HG03039 (cell line): ENCODE measurements around the gene CDH23.

Source experiments
- ATAC-seq: cut with Tn5 transposase; IDR thresholded peaks from one replicate; pipeline ENCODE4 v1.9.1; 2021; ENCODE audit warnings: mild to moderate bottlenecking, moderate library complexity; ENCODE audit not compliant: unreplicated experiment

CDH23 gene

DNA sequence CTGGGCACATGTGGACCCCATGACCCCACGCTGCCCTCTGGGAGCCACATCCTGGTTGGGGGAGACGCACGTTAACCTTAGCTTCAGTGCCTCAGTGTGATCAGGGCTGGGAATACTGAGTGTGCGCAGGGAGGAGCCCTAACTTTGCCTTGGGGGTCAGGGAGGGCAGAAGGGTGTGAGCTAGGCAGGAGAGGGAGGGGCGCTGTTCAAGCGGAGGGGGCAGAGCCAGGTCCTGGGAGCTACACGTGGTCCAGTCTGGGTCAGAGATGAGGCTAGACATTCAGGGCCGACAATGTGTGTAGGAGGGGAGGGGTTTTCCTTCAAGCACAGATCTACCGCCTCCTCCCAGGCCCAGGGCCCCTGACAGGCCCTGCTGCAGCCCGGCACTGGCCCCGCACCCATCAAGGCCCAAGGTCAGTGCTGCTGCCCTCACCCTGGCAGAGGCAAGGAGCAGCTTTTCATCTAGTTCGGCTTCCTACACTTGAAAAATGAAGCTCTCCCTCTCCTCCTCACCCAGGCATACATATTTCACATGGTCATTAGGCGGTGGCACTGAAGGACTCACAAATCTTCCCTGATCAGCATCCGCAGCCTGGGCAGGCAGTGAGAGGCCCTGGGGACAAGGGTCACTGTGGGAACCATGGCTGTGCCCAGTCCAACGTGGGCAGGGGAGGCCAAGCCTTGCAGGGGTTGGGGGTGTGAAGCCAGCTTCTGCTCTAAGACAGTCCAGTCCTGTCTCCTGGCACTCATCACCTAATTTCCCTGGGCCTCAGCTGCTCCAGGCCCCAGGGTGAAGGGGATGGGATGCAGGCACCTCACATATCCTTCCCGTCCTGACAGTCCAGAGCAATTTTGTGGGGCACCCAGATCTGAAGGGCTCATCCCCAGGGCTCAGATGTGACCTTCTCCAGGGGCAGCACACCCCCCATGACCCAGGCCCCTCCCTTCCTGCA is 275.6 kb downstream of the CDH23 start:
- ATAC-seq: no peak

DNA sequence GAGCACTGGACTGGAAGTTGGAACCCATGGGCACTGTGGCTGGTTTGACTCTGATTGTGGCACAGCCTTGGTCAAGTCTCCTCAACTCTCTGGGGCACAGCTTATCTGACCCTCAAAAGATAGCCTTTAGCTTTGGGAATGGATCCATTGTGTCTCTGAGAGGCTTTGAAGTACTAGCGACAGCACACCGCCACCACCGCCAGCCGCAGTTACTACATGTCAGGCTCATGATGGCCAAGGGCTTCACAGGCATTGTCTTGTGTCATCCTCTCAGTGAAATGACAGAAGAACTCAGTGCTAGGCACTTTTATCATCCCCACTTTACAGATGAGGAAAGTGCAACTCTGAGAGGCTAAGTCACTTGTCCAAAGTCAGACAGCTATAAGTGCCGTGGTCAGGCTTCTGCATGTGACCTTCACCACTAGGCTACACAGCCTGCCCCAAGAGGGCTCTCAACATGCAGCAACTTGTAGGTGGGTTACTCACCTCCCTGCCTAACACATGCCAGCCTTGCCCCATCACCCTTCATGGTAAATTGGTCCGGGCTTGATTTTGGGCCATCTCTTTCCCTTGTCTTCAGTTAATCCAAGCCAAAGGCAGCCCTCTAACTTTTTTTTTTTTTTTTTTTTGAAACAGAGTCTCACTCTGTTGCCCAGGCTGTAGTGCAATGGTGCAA is 278.7 kb downstream of the CDH23 start:
- ATAC-seq: no peak

DNA sequence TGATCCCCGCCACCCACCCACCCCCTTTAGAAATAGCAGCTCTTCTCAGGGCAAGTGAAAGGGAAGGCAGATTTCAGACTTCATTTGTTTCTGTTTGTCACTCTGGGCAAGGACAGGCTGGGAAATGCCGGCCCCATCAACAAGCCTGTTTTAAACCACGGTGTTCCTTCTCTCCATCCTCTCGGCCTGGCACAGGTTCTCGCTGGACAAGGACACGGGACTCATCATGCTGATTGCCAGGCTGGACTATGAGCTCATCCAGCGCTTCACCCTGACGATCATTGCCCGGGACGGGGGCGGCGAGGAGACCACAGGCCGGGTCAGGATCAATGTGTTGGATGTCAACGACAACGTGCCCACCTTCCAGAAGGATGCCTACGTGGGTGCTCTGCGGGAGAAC is 280.5 kb downstream of the CDH23 start:
- ATAC-seq: no peak

DNA sequence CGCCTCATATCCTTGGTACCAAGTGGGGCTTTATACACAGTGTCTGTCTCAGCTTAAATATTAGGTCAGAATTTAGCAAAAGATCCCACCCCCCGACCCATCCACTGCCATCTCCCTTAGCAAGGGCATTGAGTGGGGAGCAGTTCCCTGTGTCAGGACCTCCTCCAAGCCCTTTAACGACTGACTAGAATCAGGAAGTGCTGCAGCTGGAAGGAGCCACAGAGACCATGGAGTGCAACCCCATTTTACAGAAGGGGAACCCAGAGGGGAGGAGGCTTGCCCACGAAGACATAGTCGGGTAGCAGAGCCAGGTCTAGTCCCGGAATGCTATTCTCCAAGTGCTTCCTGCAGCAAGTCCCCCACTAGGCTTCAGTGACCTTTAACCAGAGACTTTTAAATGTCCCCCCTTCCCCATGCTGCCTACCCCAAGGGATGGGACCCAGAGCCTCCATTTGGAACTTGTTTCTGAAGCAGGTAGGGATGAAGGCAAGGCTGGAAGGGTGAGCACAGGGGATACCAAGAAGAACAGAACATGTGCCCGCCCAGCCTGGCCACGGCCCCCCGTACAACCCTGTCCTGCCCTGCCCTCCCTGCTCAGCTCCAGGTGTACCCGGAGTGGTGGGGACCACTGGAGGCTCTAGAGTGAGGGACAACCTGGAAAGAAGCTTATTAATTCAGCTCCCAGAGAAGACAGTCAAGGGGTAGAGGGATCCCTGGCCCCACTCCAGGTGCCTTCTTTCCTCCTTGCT is 281.5 kb downstream of the CDH23 start:
- ATAC-seq: no peak

DNA sequence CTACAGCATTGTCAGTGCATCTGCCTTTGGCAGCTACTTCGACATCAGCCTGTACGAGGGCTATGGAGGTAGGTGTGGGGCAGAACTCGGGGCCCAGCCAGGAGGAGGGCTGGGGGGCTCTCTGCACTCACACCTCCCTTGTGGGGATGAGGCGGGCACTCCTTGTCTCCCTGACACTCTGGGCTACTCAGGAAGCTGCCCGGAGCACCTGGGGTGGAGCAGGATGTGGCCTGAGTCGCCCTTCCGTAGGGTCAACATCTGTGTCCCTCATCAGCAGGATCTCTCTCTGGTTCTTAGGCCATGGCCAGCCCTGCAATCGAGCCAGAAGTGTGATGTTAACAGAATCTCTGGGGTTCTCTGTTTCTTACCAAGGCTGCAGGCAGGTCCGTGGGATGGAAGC is 282.7 kb downstream of the CDH23 start:
- no peak for ATAC-seq

DNA sequence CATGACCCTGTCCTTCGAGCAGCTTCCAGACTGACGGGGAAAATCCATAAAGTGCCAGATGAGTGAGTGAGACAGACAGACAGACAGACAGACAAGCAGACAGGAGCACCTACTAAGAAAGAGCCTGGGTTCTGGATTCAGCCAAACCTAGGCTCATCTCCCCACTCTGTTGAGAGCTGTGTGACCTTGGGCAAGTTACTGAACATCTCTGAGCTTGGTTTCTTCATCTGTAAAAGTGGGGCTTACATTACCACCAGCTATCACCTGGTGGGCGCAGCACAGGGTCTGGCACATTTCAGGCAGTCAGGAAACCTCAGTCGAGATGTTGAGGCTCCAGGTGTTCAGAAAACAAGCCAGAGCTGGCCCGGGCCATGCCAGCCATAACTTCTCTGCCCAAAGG is 285.3 kb downstream of the CDH23 start:
- no peak for ATAC-seq

DNA sequence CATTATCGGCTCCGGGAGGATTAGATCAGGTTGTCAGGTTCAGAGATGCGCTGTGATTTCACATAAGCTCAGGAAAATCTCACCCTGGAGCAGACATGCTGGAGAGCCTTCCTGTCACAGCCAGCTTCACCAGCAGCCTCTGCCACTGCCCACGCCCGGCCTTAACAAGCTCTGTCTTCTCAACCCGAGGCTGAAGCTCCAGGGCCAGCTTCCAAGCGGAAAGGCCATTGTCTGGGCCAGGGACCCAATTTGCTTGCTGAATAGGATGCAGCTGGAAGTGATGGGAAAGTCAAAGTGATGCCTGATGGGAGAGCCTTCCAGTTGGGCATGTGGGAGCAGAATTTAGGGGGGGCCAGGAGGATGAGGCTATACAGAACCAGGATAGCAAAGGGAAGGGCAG is 286.6 kb downstream of the CDH23 start:
- no peak for ATAC-seq

DNA sequence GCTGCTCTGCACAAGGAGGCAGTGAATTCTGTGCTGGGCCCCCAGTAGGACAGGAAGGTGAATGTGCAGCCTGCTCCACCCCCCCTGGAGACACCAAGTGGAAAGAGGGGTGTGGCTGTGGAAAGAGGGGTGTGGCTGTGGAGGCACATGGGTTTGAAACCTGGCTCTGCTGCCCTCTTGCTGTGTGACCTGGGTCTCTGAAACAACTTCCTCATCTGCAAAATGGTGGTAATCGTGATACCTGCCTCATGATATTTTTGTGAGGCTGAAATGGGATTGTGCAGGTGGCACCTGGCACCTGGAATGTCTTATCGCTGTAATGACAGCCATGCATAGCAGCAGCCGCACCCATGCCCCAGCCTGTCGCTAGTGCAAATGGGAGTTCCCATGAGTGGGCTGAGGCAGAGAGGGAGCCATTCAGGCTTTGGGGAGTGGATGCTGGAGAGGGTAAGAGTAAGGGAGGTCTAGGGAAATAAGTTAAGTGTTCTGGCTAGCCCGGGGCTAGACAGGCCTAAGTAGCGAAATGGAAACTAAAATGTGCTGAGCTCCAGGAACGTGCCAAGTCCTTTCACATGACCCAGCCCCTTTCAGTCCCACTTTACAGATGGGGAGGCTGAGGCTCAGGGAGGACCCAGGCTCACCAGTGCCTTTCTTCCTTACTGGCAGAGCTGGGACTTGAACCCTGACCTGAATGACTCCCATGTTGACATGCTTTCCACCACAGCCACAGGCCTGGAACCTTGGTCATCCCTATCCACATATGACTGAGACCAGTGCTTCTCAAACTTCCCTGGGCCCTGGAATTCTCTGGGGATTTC is 287.8 kb downstream of the CDH23 start:
- ATAC-seq: no peak

DNA sequence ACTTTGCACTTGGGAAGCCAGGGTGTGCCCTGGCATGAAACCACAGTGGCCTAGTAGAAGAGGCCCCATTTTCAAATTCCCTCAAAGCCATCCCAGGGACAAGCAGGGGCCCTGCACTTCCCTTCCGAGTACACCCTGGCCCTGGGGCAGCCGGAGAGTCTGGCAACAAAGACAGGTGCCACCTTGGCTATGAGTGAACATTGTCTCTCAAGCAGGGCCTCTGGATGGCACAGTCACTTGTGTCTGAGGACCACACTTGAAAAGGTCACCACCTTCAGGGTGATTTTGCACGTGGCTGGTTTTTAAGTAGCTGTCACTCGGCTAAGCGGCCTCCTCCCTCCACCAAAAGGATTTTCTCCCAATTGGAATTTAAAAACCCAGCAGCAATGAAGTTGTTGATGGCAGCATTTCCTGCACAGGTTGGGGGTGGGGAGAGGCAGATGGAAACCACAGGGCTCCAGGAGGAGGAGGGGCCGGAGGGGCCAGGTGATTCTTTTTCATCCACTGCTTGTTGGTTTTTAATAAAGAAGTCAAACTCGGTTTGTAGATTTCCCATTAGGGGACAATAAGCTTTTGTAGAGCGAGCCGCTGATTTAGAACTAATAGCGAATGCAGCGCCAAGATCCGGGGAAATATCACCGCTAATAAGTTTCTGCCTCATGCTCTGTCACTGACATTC is 289.0 kb downstream of the CDH23 start:
- no peak for ATAC-seq

DNA sequence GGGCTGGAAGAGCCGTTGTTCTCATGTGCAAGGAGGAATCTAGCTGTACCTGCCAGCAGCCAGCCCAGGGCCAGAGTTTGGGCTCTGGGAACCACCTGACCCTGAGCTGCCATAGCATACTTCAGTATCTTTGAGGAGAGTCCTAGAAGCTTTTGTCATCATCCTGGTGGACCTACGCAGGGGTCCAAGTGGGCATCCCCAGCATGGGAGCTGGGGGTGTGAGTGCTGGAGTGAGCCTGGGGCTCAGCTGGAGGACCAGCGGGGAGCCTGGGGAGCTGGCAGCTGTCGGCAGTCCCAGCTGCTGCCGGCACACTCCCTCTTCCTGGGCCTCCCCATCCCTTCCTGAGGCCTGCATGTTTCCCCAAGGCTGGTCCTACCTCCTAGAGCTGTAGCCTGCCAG is 290.4 kb downstream of the CDH23 start:
- no peak for ATAC-seq

DNA sequence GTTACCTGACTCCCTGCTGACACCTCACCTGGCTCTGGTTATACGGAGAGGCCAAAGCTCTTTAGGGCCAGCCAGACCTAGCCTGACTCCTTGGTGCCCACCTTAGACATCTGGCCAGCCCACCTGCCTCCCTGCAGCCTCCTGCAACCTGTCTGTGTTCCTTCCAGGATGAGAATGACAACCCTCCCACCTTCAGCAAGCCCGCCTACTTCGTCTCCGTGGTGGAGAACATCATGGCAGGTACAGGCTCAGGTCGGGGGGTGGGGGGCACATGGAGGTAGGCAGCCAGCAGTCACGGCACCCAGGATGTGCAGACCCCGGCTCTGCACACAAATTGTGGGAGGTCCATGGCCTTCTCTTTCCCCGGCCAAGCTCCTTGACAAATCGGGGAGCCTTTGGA is 290.8 kb downstream of the CDH23 start:
- no peak for ATAC-seq

DNA sequence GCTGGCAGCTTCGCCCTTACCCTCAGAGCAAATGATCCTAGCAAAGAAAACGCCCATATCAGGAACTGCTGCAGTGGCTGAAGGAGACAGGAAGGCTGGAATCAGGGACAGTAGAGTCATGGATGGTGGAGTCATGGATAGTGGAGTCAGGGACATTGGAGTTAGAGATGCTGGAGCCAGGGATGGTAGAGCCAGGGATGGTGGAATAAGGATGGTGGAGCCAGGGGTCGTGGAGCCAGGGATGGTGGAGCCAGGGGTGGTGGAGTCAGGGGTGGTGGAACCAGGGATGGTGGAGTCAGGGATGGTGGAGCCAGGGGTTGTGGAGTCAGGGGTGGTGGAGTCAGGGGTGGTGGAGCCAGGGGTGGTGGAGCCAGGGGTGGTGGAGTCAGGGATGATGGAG is 291.5 kb downstream of the CDH23 start:
- no peak for ATAC-seq

DNA sequence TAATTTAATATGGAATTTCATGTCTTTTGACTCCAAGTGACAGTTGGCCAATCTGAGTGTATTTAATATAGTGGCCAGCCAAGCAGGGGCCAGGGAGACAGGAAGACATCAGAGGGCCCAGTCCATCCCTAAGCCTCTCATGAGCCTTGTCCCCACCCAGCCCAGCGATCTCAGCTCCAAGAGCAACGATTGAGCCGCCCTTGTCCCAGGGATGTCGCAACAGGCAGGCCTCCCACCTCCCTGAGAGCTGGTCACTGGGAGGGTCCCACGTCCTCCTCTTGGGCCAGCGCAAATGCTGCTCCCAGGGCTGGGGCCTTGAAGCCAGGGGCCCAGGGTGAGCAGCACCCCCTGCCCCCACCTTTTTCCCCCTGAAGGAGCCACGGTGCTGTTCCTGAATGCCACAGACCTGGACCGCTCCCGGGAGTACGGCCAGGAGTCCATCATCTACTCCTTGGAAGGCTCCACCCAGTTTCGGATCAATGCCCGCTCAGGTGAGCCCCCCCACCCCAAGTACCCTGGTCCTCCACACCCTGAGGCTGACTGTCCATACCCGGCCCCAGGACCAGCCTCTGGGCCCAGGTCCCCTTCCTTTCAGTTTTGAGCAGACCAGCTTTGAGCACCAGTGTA is 293.5 kb downstream of the CDH23 start:
- no peak for ATAC-seq

DNA sequence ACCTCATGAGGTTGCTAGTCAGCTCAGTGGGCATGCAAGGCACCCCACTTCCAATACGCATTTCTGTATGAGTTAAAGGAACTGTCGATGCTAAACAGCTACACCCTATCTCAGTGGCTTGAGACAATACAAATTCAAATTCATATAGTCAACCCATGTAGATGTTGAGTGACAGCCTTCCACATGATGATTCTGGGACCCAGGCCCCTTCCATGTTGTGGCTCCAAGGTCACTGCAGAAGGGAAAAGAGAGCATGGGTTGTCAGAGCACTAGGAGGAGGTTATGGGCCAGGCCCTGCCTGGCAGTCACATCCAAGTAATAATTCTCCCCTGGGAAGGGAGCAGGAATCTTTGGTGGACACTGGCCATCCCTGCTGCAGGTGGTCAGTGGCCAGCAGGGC is 294.7 kb downstream of the CDH23 start:
- no peak for ATAC-seq

DNA sequence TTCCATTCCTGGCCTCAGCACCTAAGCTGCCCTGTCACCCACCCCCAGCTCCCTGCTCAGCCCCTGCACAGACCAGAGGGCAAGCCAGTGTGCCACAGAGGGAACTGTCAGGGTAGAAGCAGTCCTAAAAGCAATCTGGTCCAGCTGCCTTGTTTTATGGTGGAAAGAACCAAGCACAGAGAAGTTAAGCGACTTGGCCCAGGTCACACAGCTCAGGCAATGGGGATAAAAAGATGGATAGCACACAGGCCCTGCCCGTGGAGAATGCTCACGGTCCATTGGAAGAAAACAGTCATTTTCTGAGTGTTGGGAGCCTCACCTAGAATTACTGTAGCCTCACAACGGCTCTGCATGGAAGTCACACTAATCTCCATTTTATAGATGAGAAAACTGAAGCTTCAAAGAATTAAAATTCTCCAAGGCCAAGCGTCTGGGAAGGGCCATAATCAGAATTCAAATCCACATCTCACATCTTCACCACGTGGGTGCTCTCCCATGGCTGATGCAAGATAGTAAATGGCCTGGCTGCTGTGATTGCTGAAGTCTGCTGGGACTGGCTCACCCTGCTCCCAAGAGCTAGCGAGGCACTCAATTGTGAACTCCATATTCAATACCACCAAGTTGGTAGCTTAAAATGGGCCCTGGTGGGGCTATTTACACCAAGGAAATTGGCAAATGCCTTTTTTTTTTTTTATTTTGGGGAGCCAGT is 296.0 kb downstream of the CDH23 start:
- ATAC-seq: no peak

DNA sequence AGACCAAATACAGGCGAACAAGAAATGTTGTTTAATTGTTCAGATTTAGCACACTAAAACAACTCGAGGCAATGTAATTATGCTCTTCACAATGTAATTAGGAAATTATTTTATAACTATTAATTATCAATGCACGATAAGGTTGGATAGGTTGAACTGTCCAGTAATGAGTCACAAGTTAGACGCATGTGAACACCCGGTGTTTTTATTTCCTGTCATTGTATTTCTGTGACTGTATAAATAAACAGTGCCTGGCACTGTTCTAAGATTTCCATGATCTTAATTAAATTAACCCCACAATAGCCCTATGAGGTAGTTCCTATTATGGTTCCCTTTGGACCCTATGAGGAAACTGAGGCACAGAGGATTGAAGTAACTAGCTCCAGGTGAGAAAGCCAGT is 296.7 kb downstream of the CDH23 start:
- no peak for ATAC-seq

DNA sequence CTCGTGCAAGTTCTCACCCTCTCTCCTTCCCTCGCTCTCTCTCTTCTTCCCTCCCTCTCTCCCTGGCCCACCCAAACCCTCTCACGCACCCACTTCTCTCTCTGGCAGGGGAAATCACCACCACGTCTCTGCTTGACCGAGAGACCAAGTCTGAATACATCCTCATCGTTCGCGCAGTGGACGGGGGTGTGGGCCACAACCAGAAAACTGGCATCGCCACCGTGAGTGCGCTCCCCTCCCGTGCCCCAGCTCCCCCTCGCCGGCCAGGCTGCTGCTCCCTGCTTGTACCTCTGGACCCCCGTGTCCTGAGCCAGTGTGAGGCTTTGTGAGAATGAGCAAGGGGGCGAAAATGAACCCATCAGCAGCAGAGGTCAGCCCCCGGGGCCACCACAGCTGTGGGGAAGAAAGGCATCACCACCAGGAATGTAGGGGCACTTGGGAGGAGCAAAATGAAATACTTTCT is 297.4 kb downstream of the CDH23 start:
- peak; percentile 12 for ATAC-seq

DNA sequence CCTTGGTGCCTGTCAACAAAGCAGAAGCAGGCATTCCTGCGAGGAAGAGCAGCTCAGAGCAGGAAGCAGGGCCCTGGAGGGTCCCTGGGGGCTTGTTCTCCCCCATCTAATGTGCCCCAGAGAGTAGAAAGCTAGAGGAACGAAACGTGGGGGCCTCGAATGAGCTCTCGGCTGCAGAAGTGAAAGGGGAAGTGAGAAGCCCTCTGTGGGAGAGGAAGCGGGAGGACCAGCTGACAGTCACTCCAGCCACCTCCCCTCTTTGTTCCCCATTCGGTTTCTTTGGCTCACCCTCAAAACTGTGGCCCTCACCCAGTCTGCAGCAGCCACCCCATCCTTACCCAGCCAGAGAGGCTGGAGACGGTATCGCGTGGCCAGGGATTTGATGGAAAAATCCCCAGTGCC is 297.8 kb downstream of the CDH23 start:
- ATAC-seq: peak; percentile 75
